Common myeloid progenitor, CD34-positive (primary cell): Measurements from ENCODE around the gene CTNNA2.

Source experiments
- CTCF ChIA-PET: fragments of 350-600 bp; sonication (Branson Sonifier 250); formaldehyde crosslinking; loops from one replicate; lab custom pipeline; 2021; ENCODE audit warnings: antibody characterized with exemption; lab: Charles Lee
- POLR2A ChIA-PET: fragments of 350-600 bp; sonication (Branson Sonifier 250); formaldehyde crosslinking; loops from one replicate; lab custom pipeline; 2021; ENCODE audit warnings: antibody characterized with exemption; lab: Charles Lee
- DNase-seq, 3 donors: peaks; one replicate each; pipeline versions ENCODE4 v3.0.0 to v3.0.0-alpha.2; 2013
- H3K27ac ChIP-seq, 2 experiments: 1 replicate in 1 of 2; 2 replicates in 1 of 2; pipeline ENCODE4 v1.7.0; 2013; ENCODE audit warnings: inconsistent platforms in 2 of 2, low read length in 2 of 2, mild to moderate bottlenecking in 2 of 2, low read depth in 1 of 2, moderate library complexity in 1 of 2; ENCODE audit not compliant: severe bottlenecking in 2 of 2, insufficient read depth in 1 of 2, poor library complexity in 1 of 2
- H3K27me3 ChIP-seq, 5 experiments: replicated peaks in 2 of 5; 1 replicate in 3 of 5; 2 replicates in 2 of 5; pipeline versions ENCODE4 v1.6.1 to v1.7.0; 2013; ENCODE audit warnings: low read length in 4 of 5, mild to moderate bottlenecking in 2 of 5, moderate library complexity in 2 of 5, inconsistent platforms in 1 of 5; ENCODE audit not compliant: insufficient read depth in 5 of 5, control insufficient read depth in 4 of 5
- H3K36me3 ChIP-seq, 4 experiments: 1 replicate in 2 of 4; 2 replicates in 2 of 4; pipeline versions ENCODE4 v1.6.1 to v1.7.0; 2013; ENCODE audit warnings: low read length in 3 of 4, control low read depth in 1 of 4, mild to moderate bottlenecking in 1 of 4; ENCODE audit not compliant: control insufficient read depth in 4 of 4, insufficient read depth in 4 of 4
- H3K4me1 ChIP-seq, 4 experiments: 1 replicate in 3 of 4; 2 replicates in 1 of 4; pipeline versions ENCODE4 v1.6.1 to v1.7.1; 2013; ENCODE audit warnings: low read length in 3 of 4, mild to moderate bottlenecking in 3 of 4, control low read depth in 1 of 4, inconsistent platforms in 1 of 4, moderate library complexity in 1 of 4; ENCODE audit not compliant: control insufficient read depth in 4 of 4, insufficient read depth in 4 of 4; ENCODE audit errors: control extremely low read depth in 1 of 4
- H3K4me3 ChIP-seq, 7 experiments: 1 replicate in 4 of 7; 2 replicates in 3 of 7; pipeline versions ENCODE4 v1.5.1 to v1.7.0; 2013; ENCODE audit warnings: mild to moderate bottlenecking in 7 of 7, low read length in 6 of 7, moderate library complexity in 6 of 7, inconsistent platforms in 2 of 7, low read depth in 2 of 7, control low read depth in 1 of 7; ENCODE audit not compliant: insufficient read depth in 4 of 7, control insufficient read depth in 1 of 7; ENCODE audit errors: extremely low read depth in 1 of 7
- H3K9me3 ChIP-seq, 5 experiments: 1 replicate in 4 of 5; 2 replicates in 1 of 5; pipeline versions ENCODE4 v1.6.1 to v1.7.1; 2013; ENCODE audit warnings: low read length in 4 of 5, mild to moderate bottlenecking in 2 of 5, inconsistent platforms in 1 of 5, low read depth in 1 of 5, moderate library complexity in 1 of 5; ENCODE audit not compliant: control insufficient read depth in 4 of 5, insufficient read depth in 2 of 5; ENCODE audit errors: control extremely low read depth in 1 of 5
- WGBS: methylation state at CpG from one replicate; pipeline ENCODE4 v1.1.5; 2013; ENCODE audit not compliant: insufficient coverage; 5-methylcytosine and 5-hydroxymethylcytosine counted together

The CTNNA2 gene

DNA sequence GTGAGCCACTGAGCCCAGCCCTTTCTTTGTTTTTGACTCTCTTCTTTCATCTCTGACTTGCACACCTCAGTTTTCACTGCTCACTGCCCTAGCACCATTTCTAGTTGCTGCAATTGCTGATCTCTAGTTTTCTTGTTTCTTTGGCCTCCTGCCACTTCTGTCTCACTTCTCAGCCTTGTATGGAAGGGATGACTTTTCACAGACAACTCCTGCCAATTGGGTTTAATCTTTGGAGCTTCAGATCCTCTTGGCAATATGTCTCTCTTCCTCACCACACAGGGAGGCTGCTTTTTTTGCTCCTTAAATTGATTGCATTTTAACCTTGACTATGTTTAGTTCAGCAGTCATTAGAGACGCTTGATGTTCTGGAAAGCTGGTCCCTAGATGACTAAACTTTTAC lies 323.1 kb downstream of the CTNNA2 start:
- POLR2A ChIA-PET: no interaction called here
- 100% methylated on average over 1 of the region's 1 CpG for WGBS
- DNase-seq: no peak
- Histone ChIP-seq H3K27me3 (no peaks in the 10 kb centered on the region), H3K4me1 (no peaks in the 10 kb centered on the region), H3K27ac (no peak overlapping the region), H3K4me3 (no peak overlapping the region), H3K9me3 (no peaks in the 10 kb centered on the region), H3K36me3 (no peaks in the 10 kb centered on the region)
- CTCF ChIA-PET: no interaction called here

DNA sequence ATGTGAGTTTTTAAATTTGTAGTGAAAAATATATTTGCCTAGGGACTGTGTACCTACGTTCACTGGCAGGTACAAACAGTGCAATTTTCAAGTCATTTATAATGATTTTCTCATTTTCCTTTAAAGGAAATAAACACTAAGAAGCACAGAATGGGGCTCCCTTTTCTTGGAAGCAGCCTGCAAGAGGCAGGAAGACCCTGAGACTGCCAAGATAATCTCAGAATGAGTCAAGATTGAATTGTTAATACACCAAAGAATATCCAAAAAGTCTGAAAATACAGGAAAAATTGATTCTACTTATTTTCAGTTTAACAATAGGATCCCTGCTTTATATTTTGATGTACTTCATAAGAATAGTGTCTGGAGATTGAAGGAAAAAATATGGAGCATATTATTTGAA lies 331.2 kb downstream of the CTNNA2 start:
- WGBS: no CpG with 5 or more reads among the region's 1 CpG
- CTCF ChIA-PET: no interaction called here

DNA sequence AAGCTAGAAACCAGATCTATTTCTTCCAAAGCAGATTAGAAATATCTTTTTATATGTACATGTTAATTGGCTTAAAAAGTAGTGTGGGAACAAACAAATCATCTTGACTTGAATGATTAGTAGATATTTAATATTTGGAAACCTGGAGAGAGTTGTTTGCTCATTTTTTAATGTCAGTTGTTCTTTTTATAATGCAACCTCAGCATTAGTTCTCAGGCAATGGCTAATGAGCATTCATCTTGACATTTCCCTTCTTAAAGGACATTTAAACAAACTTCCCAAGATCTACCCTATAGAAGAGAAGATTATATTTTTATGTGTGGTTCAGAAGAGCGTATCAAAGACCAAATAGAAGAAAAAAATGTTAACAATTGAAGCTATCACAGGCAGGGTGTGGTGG lies 334.0 kb downstream of the CTNNA2 start:
- no peaks in the 10 kb centered on the region for H3K4me1 ChIP-seq
- H3K27me3 ChIP-seq: no peaks in the 10 kb centered on the region
- H3K9me3 ChIP-seq: no peaks in the 10 kb centered on the region
- no peak overlapping the region for H3K27ac ChIP-seq
- H3K4me3 ChIP-seq: no peak overlapping the region
- ChIA-PET POLR2A (no interaction called here), CTCF (no interaction called here)
- WGBS: 92% methylated on average over 1 of the region's 1 CpG
- no peaks in the 10 kb centered on the region for H3K36me3 ChIP-seq
- DNase-seq: no peak

More for the DNA sequence above, 331.2 kb downstream of the CTNNA2 start:
- Histone ChIP-seq H3K4me3 (no peak overlapping the region), H3K27me3 (no peaks in the 10 kb centered on the region), H3K27ac (no peak overlapping the region), H3K36me3 (no peaks in the 10 kb centered on the region), H3K9me3 (no peaks in the 10 kb centered on the region), H3K4me1 (no peaks in the 10 kb centered on the region)
- no peak for DNase-seq
- POLR2A ChIA-PET: no interaction called here

DNA sequence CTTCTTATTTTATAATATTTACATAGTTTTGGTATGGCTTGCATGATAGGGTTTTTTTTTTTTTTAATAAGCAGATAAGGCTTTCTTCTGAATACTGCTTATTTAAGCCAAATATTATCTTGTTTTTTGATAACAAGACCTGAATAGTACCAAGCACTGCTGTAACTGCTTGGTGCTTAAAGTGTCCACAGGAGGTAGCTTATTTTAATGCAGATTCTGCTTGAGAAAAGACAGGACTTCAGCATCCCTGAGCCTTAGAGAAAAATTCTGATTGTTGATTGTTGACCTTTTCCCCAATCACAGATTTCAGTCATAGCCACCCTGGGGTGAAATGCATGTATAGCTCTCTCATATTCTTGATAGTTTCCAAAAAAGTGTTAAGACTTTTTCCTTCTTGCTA lies 336.4 kb downstream of the CTNNA2 start:
- Histone ChIP-seq H3K4me3 (no peak overlapping the region), H3K27me3 (no peaks in the 10 kb centered on the region), H3K4me1 (no peaks in the 10 kb centered on the region), H3K9me3 (no peaks in the 10 kb centered on the region), H3K36me3 (no peaks in the 10 kb centered on the region), H3K27ac (no peak overlapping the region)
- DNase-seq: no peak
- ChIA-PET CTCF (interaction anchor here (0.6 kb wide), 1 partner anchor 15 kb away, joined by 3 read pairs; no protein-coding TSS in a partner anchor), POLR2A (no interaction called here)

DNA sequence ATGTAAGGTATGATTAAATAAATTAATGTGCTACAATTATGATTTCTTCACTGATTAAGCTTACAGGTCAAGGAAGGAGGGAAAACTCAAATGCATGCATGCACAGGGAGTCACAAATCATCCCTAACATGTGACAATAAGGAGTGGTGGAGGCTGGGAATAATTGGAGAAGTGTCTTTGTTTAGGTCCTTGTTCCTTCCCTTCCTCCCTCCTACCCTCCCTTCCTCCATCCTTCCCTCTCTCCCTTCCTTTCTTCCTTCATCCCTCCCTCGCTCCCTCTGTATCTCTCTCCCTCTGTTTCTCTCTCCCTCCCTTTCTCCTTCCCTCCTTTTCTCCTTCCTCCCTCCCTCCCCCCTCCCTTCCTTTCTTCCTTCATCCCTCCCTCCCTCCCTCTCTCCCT lies 337.1 kb downstream of the CTNNA2 start:
- no peaks in the 10 kb centered on the region for H3K36me3 ChIP-seq
- ChIA-PET CTCF (interaction anchor here (0.6 kb wide), 1 partner anchor 16 kb away, joined by 3 read pairs; no protein-coding TSS in a partner anchor), POLR2A (no interaction called here)
- H3K4me1 ChIP-seq: no peaks in the 10 kb centered on the region
- no peak overlapping the region for H3K27ac ChIP-seq
- H3K9me3 ChIP-seq: no peaks in the 10 kb centered on the region
- H3K4me3 ChIP-seq: no peak overlapping the region
- DNase-seq: no peak
- H3K27me3 ChIP-seq: no peaks in the 10 kb centered on the region
- WGBS: 100% methylated on average over 1 of the region's 1 CpG

DNA sequence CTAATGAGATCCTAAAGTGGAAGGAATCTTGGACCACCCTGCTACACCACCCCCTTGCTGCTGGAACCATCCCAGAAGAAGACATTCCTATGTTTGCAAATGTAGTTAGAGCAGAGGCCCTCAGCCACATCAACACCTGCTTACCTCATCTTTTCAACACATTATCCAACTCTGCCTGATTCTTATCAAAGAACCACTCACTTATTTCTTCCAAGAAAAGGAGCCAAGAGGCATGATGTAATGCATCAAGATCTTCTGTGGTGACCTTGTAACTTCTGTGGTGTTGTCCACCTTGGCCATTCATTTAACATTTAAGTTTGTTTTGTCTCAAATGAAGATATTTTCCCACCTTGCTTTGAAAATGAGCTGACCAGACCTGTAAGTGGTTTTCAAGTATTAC lies 338.1 kb downstream of the CTNNA2 start:
- no peak overlapping the region for H3K4me3 ChIP-seq
- H3K36me3 ChIP-seq: no peaks in the 10 kb centered on the region
- no peak for DNase-seq
- no peaks in the 10 kb centered on the region for H3K4me1 ChIP-seq
- ChIA-PET POLR2A (no interaction called here), CTCF (no interaction called here)
- no peaks in the 10 kb centered on the region for H3K27me3 ChIP-seq
- H3K9me3 ChIP-seq: no peaks in the 10 kb centered on the region
- H3K27ac ChIP-seq: no peak overlapping the region

DNA sequence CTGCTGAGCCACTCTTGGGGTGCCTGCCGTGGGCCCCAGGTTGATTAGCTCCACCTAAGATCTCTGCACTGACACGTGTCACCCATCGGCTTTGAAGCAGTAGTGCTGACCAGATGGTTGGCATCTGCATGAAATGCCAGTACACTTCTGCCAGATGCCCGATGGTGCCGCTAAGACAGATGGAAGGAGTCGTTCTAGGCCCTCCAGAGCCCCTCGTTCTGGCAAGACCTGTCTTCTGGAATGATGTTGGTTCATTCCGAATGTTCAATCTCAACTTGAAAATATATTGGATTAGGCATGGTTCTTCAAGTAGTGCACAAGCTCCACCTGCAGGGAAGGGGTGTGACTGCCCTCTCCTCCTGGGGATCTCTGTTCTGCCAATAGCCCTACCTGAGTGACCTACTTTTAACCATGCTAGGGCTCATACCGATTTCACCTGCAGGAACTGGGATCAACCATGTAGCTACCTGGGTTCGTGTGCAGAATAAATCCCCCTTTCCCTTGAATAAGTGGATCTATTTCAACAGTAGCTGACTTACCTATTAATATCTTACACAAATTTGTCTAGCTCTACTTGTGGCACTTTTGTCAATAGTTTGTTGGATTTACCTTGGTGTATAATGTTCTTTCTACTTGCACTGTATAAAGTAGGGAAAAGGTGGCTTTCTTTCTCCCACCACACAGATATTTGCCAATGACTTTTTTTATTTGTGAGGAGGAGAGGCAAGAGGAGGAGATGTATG lies 342.6 kb downstream of the CTNNA2 start:
- no peak for DNase-seq
- H3K4me1 ChIP-seq: no peaks in the 10 kb centered on the region
- POLR2A ChIA-PET: no interaction called here
- H3K27ac ChIP-seq: no peak overlapping the region
- WGBS: 78% methylated on average over 8 of the region's 10 CpGs
- no peaks in the 10 kb centered on the region for H3K36me3 ChIP-seq
- peaks cover 0 to 2% (median 0%) of the 10 kb centered on the region in 5 experiments for H3K27me3 ChIP-seq
- no peaks in the 10 kb centered on the region for H3K9me3 ChIP-seq
- CTCF ChIA-PET: interaction anchor here (1.4 kb wide), 1 partner anchor 816 kb away, joined by 3 read pairs; no protein-coding TSS in a partner anchor
- H3K4me3 ChIP-seq: no peak overlapping the region
